Measurements from ENCODE around the gene PDGFA. TPM values are rescaled to one million over a fixed set of nuclear protein-coding genes. Genes with fewer than 3 reads are reported as not detected.
A peak's percentile ranks its signal among the peaks of the same experiment; 100 is the strongest.

Gene PDGFA
- total RNA-seq, 2 donors from 2014 or later, result 34.9 to 50.5 TPM

- Histone ChIP-seq H3K4me1 (peaks cover 22% of the 10 kb centered on the region), H3K27me3 (peaks cover 11% of the 10 kb centered on the region), H3K4me3 (peak overlapping the region; percentile 78), H3K9ac (ENCODE audit: low read depth in 2 of 2, low read length in 2 of 2) (peak overlapping the region in 1 of 2 donors; percentile 34), H3K27ac (peak overlapping the region; percentile 97), H3K9me3 (no peaks in the 10 kb centered on the region), H3K36me3 (no peaks in the 10 kb centered on the region)
- TF ChIP-seq CTCF (IDR thresholded peaks at IDR 0.05), result no peak
- intact Hi-C loops (cut with DNase I), result loop anchor here (5.0 kb wide), 1 partner anchor 184 kb away; no protein-coding TSS in a partner anchor
- no peak for DNase-seq
These were observed 3.4 kb downstream of the PDGFA start for GRCh38 chr7:516216-516605.

GRCh38 chr7:515628-516027 lies 4.0 kb downstream of the PDGFA start:
- Histone ChIP-seq H3K36me3 (no peaks in the 10 kb centered on the region), H3K9ac (ENCODE audit: low read depth in 2 of 2, low read length in 2 of 2) (peak overlapping the region; percentile 2 to 64), H3K27me3 (peaks cover 5% of the 10 kb centered on the region), H3K9me3 (no peaks in the 10 kb centered on the region), H3K4me3 (no peak overlapping the region), H3K27ac (no peak overlapping the region), H3K4me1 (peaks cover 18% of the 10 kb centered on the region)
- TF ChIP-seq CTCF (IDR thresholded peaks at IDR 0.05), result no peak
- intact Hi-C loops (cut with DNase I), result loop anchor here (5.0 kb wide), 1 partner anchor 183 kb away; no protein-coding TSS in a partner anchor
- DNase-seq, result no peak

- intact Hi-C loops (cut with DNase I), result loop anchor here (5.0 kb wide), 1 partner anchor 183 kb away; no protein-coding TSS in a partner anchor
- H3K4me3 ChIP-seq, result no peak overlapping the region
- H3K36me3 ChIP-seq, result peaks cover 1% of the 10 kb centered on the region
- peak; percentile 87 for DNase-seq
- no peaks in the 10 kb centered on the region for H3K27me3 ChIP-seq
- H3K4me1 ChIP-seq, result peaks cover 18% of the 10 kb centered on the region
- TF ChIP-seq CTCF (IDR thresholded peaks at IDR 0.05), result no peak
- H3K9me3 ChIP-seq, result no peaks in the 10 kb centered on the region
- H3K27ac ChIP-seq, result no peak overlapping the region
- peak overlapping the region in 1 of 2 donors; percentile 64 for H3K9ac ChIP-seq (ENCODE audit: low read depth in 2 of 2, low read length in 2 of 2)
These were observed 4.7 kb downstream of the PDGFA start for GRCh38 chr7:514651-515598.

- H3K4me3 ChIP-seq, result no peak overlapping the region
- peak overlapping the region in 1 of 2 donors; percentile 23 for H3K9ac ChIP-seq (ENCODE audit: low read depth in 2 of 2, low read length in 2 of 2)
- no peak for TF ChIP-seq CTCF (IDR thresholded peaks at IDR 0.05)
- H3K36me3 ChIP-seq, result peaks cover 4% of the 10 kb centered on the region
- peaks cover 18% of the 10 kb centered on the region for H3K4me1 ChIP-seq
- no peaks in the 10 kb centered on the region for H3K9me3 ChIP-seq
- intact Hi-C loops (cut with DNase I), result no loop called here
- no peak overlapping the region for H3K27ac ChIP-seq
- no peak for DNase-seq
- no peaks in the 10 kb centered on the region for H3K27me3 ChIP-seq
These were observed 5.4 kb downstream of the PDGFA start for GRCh38 chr7:514242-514641.

GRCh38 chr7:513521-514166 lies 6.0 kb downstream of the PDGFA start:
- H3K9ac ChIP-seq (ENCODE audit: low read depth in 2 of 2, low read length in 2 of 2), result peak overlapping the region in 1 of 2 donors; percentile 61
- peaks cover 4% of the 10 kb centered on the region for H3K36me3 ChIP-seq
- TF ChIP-seq CTCF (IDR thresholded peaks at IDR 0.05), result no peak
- no peaks in the 10 kb centered on the region for H3K9me3 ChIP-seq
- no peak overlapping the region for H3K4me3 ChIP-seq
- DNase-seq, result no peak
- peak overlapping the region; percentile 12 for H3K27ac ChIP-seq
- peaks cover 18% of the 10 kb centered on the region for H3K4me1 ChIP-seq
- intact Hi-C loops (cut with DNase I), result no loop called here
- no peaks in the 10 kb centered on the region for H3K27me3 ChIP-seq

Data from colonic mucosa (tissue), 4 donors.